AG04449 (cell line): ENCODE data around the gene SCTR.

Experiments used
- CTCF ChIA-PET: fragments of 350-600 bp; formaldehyde crosslinking; extraction: SDS; loops from one replicate; lab custom pipeline; 2021; ENCODE audit warnings: antibody characterized with exemption; lab: Yijun Ruan, JAX
- POLR2A ChIA-PET: fragments of 400-600, 350-600 bp; formaldehyde crosslinking; extraction: SDS; loops from one replicate; lab custom pipeline; 2020; ENCODE audit warnings: antibody characterized with exemption, inconsistent platforms; lab: Yijun Ruan, JAX
- DNase-seq: peaks from one replicate; pipeline ENCODE4 v3.0.0-alpha.2; 2010; ENCODE audit warnings: low read depth, low spot score
- H3K4me3 ChIP-seq: 2 replicates; pipeline ENCODE4 v1.5.1; 2011; ENCODE audit warnings: low read depth, mild to moderate bottlenecking, control low read depth, low read length
- CTCF ChIP-seq: IDR thresholded peaks from one replicate; pipeline ENCODE4 v1.5.1; 2011; ENCODE audit warnings: mild to moderate bottlenecking, moderate library complexity, low read length, control low read depth, inconsistent platforms; ENCODE audit not compliant: insufficient read depth; ENCODE audit errors: missing control alignments

SCTR gene

GRCh38 chr2:119435953-119436297 lies 88.4 kb downstream of the SCTR start:
- DNase-seq, result no peak

DNA sequence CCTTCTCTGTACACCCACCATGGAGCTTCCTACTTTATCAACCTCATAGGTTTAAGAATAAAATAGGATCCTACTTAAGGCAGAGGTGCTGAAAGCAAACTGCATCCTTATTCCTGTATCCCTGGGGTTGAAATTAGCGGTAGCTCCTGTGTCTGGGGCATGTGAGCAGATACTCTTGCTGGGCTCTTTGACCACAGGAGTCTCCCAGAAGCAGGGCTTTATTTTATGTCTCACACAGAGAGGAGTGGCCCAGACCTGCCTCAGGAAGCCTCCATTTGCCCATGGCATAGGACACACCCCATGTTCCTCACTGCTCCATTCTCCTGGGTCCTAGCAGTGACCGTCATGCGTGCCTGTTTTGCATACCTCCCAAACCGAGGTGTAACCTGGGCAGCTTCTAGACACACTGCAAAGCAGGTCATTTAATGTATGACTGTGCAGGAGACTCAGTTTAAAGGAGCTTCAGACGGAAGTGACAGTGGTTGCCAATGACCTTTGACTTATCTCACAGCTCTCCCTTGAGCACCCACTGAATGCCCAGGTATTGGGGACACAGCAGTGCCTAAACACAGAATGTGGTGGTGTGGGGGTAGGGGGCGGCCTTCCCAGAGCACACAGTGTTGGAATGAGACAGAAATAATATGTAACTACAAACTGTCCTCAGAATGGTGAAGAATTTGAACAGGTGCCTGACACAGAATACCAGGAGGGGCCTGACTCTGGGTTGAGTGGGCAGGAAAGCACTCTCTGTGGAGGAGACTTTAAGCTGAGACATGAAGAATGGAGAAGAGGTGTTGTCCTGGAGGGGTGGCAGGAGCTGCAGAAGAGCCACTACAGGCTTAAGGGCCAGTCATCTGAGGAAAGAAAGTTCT lies 89.0 kb downstream of the SCTR start:
- H3K4me3 ChIP-seq, result no peak overlapping the region
- CTCF ChIA-PET, result no interaction called here
- no peak for TF ChIP-seq CTCF
- POLR2A ChIA-PET, result no interaction called here
- no peak for DNase-seq

More at GRCh38 chr2:119435953-119436297, 88.4 kb downstream of the SCTR start:
- TF ChIP-seq CTCF, result no peak
- CTCF ChIA-PET, result no interaction called here
- H3K4me3 ChIP-seq, result no peak overlapping the region
- POLR2A ChIA-PET, result no interaction called here

DNA sequence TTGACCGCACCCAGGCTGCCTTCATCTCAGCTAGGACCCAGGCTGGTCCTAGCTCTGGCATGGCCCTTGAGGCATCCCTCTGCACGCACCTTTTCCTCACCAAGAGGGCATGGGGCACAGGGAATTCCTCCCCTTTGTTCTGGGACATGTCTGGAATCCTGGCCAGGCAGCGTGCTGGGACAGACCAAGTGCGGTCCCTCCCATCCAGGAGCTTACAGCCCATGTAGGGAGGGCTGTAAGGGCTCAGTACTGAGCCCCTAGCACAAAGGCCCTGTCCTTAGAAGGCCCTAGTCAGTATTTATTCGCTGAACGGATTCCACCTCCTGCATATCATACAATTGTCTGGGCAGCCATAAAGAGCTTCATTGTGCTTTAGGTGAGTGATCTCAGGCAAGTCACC lies 89.6 kb downstream of the SCTR start:
- POLR2A ChIA-PET, result no interaction called here
- no peak for DNase-seq
- no peak for TF ChIP-seq CTCF

GRCh38 chr2:119433636-119434327 lies 90.5 kb downstream of the SCTR start:
- ChIA-PET CTCF (interaction anchor here (1.6 kb wide), 1 partner anchor 43 kb away, joined by 4 read pairs; no protein-coding TSS in a partner anchor), POLR2A (no interaction called here)
- no peak for TF ChIP-seq CTCF
- H3K4me3 ChIP-seq, result no peak overlapping the region
- DNase-seq, result no peak

More for the DNA sequence above, 89.6 kb downstream of the SCTR start:
- H3K4me3 ChIP-seq, result no peak overlapping the region
- CTCF ChIA-PET, result no interaction called here

DNA sequence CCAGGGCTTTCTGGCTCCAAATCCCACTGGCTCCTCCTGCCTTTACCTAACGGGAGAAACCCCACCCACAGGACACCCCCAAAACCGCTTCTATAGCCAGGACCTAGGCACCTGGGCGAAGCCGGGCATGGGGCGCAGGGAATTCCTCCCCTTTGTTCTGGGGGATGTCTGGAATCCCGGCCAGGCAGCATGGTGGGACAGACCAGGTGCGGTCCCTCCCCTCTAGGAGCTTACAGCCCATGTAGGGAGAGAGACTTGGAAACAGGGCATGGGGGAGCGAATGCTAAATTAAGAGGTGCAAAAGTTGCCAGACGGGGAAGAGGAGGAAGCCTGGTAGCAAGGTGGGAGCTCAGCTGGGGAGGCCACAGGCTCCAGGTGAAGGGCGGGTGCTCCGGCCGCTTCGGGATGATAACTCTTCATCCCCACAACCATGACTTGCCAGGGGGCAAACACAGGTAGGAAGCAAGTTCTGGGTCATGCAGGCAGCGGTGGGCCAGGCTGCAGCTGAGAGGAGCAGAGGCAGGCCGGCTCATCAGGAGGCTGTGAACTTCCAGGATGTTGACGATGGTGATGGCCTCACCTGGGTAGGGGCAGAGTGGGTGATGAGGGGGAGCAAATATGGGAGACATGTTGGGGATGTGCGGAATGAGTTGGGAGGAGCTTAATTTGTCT lies 91.3 kb downstream of the SCTR start:
- no peak for DNase-seq
- POLR2A ChIA-PET, result no interaction called here
- no peak overlapping the region for H3K4me3 ChIP-seq
- CTCF ChIA-PET, result interaction anchor here (1.6 kb wide), 1 partner anchor 44 kb away, joined by 4 read pairs; no protein-coding TSS in a partner anchor
- TF ChIP-seq CTCF, result no peak
